Measurements from ENCODE around the gene NKAIN2.

The NKAIN2 gene

GRCh38 chr6:124203101-124203811, 399.6 kb downstream of the NKAIN2 start:
- in situ Hi-C loops (cut with HindIII; ENCODE audit: low sequenced_read_pairs), result no loop called here
- no peak for TF ChIP-seq CTCF (IDR thresholded peaks at IDR 0.05; ENCODE audit: low read depth, low read length, missing control alignments)
- no peak overlapping the region for H3K4me3 ChIP-seq (ENCODE audit: low read depth, low read length)
- DNase-seq (ENCODE audit: low read depth), result peak; percentile 35

GRCh38 chr6:124203812-124204167, 400.1 kb downstream of the NKAIN2 start:
- TF ChIP-seq CTCF (IDR thresholded peaks at IDR 0.05; ENCODE audit: low read depth, low read length, missing control alignments), result no peak
- H3K4me3 ChIP-seq (ENCODE audit: low read depth, low read length), result no peak overlapping the region
- no peak for DNase-seq (ENCODE audit: low read depth)
- in situ Hi-C loops (cut with HindIII; ENCODE audit: low sequenced_read_pairs), result no loop called here

GRCh38 chr6:124205921-124206320, 402.3 kb downstream of the NKAIN2 start:
- DNase-seq (ENCODE audit: low read depth), result no peak
- in situ Hi-C loops (cut with HindIII; ENCODE audit: low sequenced_read_pairs), result no loop called here
- no peak overlapping the region for H3K4me3 ChIP-seq (ENCODE audit: low read depth, low read length)
- no peak for TF ChIP-seq CTCF (IDR thresholded peaks at IDR 0.05; ENCODE audit: low read depth, low read length, missing control alignments)

- no peak overlapping the region for H3K4me3 ChIP-seq (ENCODE audit: low read depth, low read length)
- TF ChIP-seq CTCF (IDR thresholded peaks at IDR 0.05; ENCODE audit: low read depth, low read length, missing control alignments), result no peak
- in situ Hi-C loops (cut with HindIII; ENCODE audit: low sequenced_read_pairs), result no loop called here
- DNase-seq (ENCODE audit: low read depth), result peak; percentile 40
Observed at GRCh38 chr6:124223611-124224345, 420.1 kb downstream of the NKAIN2 start.

DNA sequence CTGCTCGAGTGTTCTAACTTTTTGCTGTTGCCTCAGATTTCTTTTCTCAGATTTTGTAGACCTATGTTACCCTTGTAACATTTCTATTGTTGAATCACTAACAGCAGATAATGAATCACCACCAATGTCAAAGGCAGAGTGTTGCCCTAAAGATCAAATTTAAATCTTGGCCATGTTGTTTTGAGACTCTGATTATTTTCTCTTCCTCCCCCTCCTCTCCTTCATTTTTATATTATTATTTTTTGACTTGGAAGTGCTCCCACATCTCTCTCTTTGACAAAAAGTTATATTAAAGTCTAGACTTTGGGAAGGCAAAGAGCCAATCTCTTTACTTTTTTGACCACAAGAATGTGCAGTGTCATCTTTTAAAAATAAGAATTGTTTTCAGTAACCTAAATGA, 422.7 kb downstream of the NKAIN2 start:
- DNase-seq (ENCODE audit: low read depth), result peak; percentile 66
- TF ChIP-seq CTCF (IDR thresholded peaks at IDR 0.05; ENCODE audit: low read depth, low read length, missing control alignments), result no peak
- H3K4me3 ChIP-seq (ENCODE audit: low read depth, low read length), result no peak overlapping the region
- in situ Hi-C loops (cut with HindIII; ENCODE audit: low sequenced_read_pairs), result no loop called here

- in situ Hi-C loops (cut with HindIII; ENCODE audit: low sequenced_read_pairs), result no loop called here
- no peak overlapping the region for H3K4me3 ChIP-seq (ENCODE audit: low read depth, low read length)
- DNase-seq (ENCODE audit: low read depth), result no peak
- TF ChIP-seq CTCF (IDR thresholded peaks at IDR 0.05; ENCODE audit: low read depth, low read length, missing control alignments), result no peak
Observed at GRCh38 chr6:124233221-124233620, 429.6 kb downstream of the NKAIN2 start.
